Activated naive CD4-positive, alpha-beta T cell treated with anti-CD3 and anti-CD28 coated beads, Interleukin-2, amount 10 ng/mL, durations not matched to agents 7 days and 5 days (primary cell): ENCODE measurements around the gene SPIRE1.
"Not testable (repeated sequence)": the region's sequence is repeated elsewhere in the genome, so short reads cannot be mapped to it uniquely, and the experiment has no call there.

Experiments used
- CTCF ChIA-PET: fragments of 350-600 bp; sonication (Branson Sonifier 250); formaldehyde crosslinking; loops from one replicate; lab custom pipeline; 2021; ENCODE audit warnings: antibody characterized with exemption; lab: Charles Lee
- DNase-seq: peaks from one replicate; pipeline ENCODE4 v3.0.0-alpha.2; 2020
- H3K27ac Mint-ChIP-seq: one replicate; pipeline ENCODE4 v1.8.0; 2021; ENCODE audit warnings: mild to moderate bottlenecking, moderate library complexity, mixed read lengths
- H3K27me3 Mint-ChIP-seq: one replicate; pipeline ENCODE4 v1.8.0; 2021; ENCODE audit warnings: mild to moderate bottlenecking, mixed read lengths
- H3K36me3 Mint-ChIP-seq: one replicate; pipeline ENCODE4 v1.8.0; 2021; ENCODE audit warnings: mixed read lengths
- H3K4me1 Mint-ChIP-seq: one replicate; pipeline ENCODE4 v1.8.0; 2021; ENCODE audit warnings: mixed read lengths
- H3K4me3 Mint-ChIP-seq: one replicate; pipeline ENCODE4 v1.8.0; 2021; ENCODE audit warnings: mild to moderate bottlenecking, moderate library complexity, mixed read lengths
- H3K9me3 Mint-ChIP-seq: one replicate; pipeline ENCODE4 v1.8.0; 2021; ENCODE audit warnings: mixed read lengths

SPIRE1 gene

DNA sequence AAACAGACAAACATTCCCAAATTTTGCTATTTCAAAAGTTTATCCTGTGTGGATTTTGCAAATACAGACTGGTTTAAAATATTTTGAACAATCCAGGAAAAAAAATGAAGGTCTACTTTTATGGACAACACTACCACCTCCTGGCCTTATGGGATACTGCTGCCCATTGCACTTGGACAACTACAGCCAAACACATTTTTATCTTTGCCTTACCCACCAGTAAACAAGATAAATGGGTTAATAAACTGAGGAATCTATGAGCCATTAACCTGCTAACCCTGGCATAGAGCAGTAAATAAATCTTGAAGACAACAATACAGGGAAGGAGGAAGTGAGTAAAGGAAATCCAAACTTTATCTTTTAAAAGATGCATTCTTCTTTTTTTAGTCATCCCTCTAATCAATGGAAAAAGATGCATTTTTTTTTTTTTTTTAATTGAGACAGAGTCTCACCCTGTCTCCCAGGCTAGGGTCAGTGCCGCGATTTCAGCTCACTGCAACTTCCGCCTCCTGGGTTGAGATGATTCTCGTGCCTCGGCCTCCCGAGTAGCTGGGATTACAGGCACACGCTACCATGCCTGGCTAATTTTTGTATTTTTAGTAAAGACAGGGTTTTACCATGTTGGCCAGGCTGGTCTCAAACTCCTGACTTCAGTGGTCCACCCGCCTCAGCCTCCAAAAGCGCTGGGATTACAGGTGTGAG is 2.1 kb upstream of the SPIRE1 start:
- H3K27ac Mint-ChIP-seq, result no peak overlapping the region
- peaks cover 31% of the 10 kb centered on the region for H3K27me3 Mint-ChIP-seq
- peaks cover 13% of the 10 kb centered on the region for H3K4me1 Mint-ChIP-seq
- H3K36me3 Mint-ChIP-seq, result peaks cover 7% of the 10 kb centered on the region
- DNase-seq, result peak; percentile 61
- CTCF ChIA-PET, result interaction anchor here (0.7 to 2.4 kb wide), 9 partner anchors 48 to 333 kb away, joined by 3 to 29 read pairs (median 4); no protein-coding TSS in a partner anchor
- H3K4me3 Mint-ChIP-seq, result no peak overlapping the region
- H3K9me3 Mint-ChIP-seq, result no peaks in the 10 kb centered on the region

DNA sequence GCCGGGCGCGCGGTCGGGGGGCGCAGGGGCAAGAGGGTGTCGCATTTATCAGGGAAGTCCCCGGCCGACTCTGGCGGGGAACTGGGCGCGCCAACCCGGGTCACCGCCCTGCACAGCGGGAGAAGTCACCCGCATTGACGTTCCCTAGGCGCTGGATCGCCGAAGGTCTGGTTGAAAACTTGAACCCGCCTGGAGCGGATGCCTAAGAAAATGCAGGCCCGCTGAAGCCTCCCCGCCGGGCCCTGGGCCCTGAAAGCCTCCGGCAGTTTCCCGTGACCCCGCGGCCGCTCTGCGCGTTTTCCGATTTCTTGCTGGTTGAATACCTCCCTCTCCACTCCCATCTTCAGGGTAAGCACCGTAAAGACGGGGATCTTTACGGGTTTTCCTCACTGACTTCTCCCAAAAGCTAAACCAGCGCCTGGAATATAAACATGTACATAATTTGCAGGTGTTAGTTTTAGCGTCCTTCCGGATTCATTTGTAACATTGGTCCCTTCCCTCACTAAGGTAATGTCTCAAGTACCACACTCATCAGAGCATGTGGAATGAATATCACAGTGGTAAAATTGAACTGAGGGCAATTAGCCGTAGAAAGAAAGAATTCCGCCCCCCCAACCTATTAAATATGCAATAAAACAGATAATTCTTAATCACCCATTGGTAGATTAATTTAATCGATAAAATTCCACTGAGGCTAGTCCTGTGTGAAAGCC is 675 bp upstream of the SPIRE1 start:
- peaks cover 16% of the 10 kb centered on the region for H3K4me1 Mint-ChIP-seq
- peaks cover 36% of the 10 kb centered on the region for H3K27me3 Mint-ChIP-seq
- peaks cover 7% of the 10 kb centered on the region for H3K36me3 Mint-ChIP-seq
- peak overlapping the region; percentile 74 for H3K4me3 Mint-ChIP-seq
- CTCF ChIA-PET, result interaction anchor here (1.2 to 2.4 kb wide), 4 partner anchors 114 to 276 kb away, joined by 3 to 29 read pairs (median 4); no protein-coding TSS in a partner anchor
- H3K27ac Mint-ChIP-seq, result no peak overlapping the region
- DNase-seq, result peak; percentile 30
- H3K9me3 Mint-ChIP-seq, result no peaks in the 10 kb centered on the region

DNA sequence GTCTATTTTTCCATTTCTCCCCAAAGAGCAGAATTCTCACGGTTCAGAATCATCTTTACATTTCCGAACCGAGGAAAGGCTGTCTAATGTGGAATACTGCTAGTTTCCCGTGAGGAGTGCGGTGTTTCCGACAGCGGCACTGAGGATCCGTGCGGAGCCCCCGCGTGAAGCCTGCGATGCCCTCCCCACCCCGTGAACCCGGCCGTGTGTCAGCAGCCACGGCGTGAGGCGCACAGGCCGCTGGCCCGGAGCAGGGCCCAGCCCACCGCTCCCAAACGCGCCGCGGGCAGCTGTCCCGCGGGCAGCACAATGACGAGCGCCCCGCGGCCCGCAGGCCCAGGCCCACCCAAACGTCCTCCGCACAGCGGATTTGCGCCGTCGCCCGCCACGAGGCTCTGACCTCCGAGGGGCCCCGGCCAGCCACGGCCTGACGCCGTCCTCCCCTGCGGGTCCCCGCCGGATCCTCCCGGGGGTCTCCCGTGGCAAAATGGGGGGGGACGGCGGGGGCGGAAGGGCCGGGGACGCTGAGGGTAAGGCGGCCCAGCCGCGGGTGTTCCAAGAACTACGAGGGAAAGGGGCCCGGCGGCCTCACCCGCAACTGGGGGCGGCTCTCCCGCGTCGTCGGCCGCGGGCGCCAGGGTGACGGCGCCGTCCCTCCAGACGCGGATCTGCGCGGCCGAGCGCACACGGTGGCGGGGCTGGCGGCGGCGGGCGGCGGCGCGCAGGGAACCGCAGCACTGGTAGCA is 796 bp downstream of the SPIRE1 start:
- no peak overlapping the region for H3K27ac Mint-ChIP-seq

DNA sequence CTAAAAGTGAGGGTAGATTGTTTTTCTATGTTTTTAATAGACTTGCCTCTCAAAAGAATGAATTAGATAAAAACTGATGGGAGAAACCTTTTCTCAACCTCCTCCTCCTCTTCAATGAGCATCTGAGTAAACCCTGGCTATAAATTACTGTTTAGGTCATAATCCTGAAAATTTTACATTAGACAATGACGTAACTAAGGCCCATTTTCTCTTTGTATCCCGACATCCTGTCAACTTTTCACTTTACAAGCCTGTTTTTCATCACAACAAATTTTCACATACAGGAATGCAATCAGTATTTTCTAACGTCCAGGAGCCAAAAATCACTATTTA is 1.3 kb downstream of the SPIRE1 start:
- CTCF ChIA-PET, result no interaction called here
- no peak for DNase-seq

More for the DNA sequence above, 796 bp downstream of the SPIRE1 start:
- Mint-ChIP-seq H3K36me3 (peaks cover 7% of the 10 kb centered on the region), H3K9me3 (no peaks in the 10 kb centered on the region), H3K4me1 (peaks cover 25% of the 10 kb centered on the region), H3K27me3 (peaks cover 36% of the 10 kb centered on the region), H3K4me3 (peak overlapping the region; percentile 73)
- CTCF ChIA-PET, result no interaction called here
- DNase-seq, result peak; percentile 32

DNA sequence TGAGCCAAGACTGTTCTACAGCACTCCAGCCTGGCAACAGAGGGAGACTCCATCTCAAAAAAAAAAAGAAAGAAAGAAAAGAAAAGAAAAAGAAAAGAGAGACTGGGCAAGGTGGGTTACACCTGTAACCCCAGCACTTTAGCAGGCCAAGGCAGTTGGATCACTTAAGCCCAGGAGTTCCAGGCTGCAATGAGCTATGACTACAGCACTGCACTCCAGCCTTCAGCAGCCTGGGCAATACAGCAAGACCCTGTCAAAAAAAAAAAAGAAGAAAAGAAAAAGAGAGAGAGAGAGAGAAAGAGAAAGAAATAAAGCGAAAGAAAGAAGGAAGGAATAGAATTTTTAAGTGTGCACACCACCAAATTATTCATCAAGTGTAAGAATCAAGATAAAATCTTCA is 2.9 kb downstream of the SPIRE1 start:
- no peak overlapping the region for H3K27ac Mint-ChIP-seq

More for the DNA sequence above, 1.3 kb downstream of the SPIRE1 start:
- H3K4me3 Mint-ChIP-seq, result peak overlapping the region; percentile 73
- H3K27ac Mint-ChIP-seq, result no peak overlapping the region
- peaks cover 25% of the 10 kb centered on the region for H3K4me1 Mint-ChIP-seq
- no peaks in the 10 kb centered on the region for H3K9me3 Mint-ChIP-seq
- H3K27me3 Mint-ChIP-seq, result peaks cover 39% of the 10 kb centered on the region
- H3K36me3 Mint-ChIP-seq, result peaks cover 7% of the 10 kb centered on the region

DNA sequence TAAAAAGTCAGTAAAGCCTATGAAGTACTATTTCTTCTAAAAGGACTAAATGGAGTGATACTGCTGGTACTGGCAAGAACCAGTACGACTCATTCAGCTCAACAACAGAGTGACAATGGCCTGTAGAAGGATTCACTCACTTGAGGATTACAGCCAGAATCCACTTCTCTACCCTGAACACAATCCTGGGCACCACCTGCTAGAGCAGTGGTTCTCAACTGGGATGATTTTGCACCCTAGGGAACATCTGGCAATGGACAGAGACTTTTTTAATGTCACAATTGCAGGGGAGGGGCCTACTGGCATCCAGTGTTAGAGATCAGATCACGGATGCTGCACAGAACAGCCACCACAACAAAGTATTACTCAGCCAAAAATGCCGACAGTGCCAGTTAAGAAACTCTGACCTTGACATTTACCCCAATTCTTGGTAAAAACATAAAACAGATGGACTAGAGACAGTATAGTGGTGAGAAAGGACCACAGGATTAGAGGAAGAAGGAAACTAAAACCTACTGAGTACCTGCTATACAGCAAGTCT is 5.0 kb downstream of the SPIRE1 start:
- CTCF ChIA-PET, result no interaction called here
- H3K4me1 Mint-ChIP-seq, result peaks cover 21% of the 10 kb centered on the region
- peaks cover 32% of the 10 kb centered on the region for H3K27me3 Mint-ChIP-seq
- no peaks in the 10 kb centered on the region for H3K9me3 Mint-ChIP-seq
- H3K27ac Mint-ChIP-seq, result peak overlapping the region; percentile 13
- no peak overlapping the region for H3K4me3 Mint-ChIP-seq
- DNase-seq, result peak; percentile 23
- peaks cover 7% of the 10 kb centered on the region for H3K36me3 Mint-ChIP-seq

More for the DNA sequence above, 2.9 kb downstream of the SPIRE1 start:
- H3K4me1 Mint-ChIP-seq, result peaks cover 25% of the 10 kb centered on the region
- CTCF ChIA-PET, result no interaction called here
- peaks cover 43% of the 10 kb centered on the region for H3K27me3 Mint-ChIP-seq
- H3K4me3 Mint-ChIP-seq, result no peak overlapping the region
- peaks cover 7% of the 10 kb centered on the region for H3K36me3 Mint-ChIP-seq
- no peak for DNase-seq
- no peaks in the 10 kb centered on the region for H3K9me3 Mint-ChIP-seq

DNA sequence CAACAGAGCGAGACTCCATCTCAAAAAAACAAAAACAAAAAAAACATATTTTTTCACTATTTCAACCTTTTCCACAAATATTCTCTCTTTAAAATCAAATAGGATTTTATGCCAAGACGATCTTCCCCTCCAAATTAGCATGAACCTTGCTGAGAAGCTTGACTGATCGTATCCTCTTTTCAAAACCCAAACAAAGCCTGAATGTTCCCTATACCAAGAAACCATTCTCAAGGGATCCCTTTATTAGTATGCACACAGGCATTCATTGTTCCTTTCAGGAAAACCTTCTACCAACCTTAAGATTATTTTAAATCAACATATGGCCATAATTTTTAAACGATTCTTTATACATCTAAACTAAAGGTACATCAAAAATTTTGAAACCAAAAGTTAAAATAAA is 6.3 kb downstream of the SPIRE1 start:
- CTCF ChIA-PET, result no interaction called here
- Mint-ChIP-seq H3K4me3 (no peak overlapping the region), H3K4me1 (peaks cover 18% of the 10 kb centered on the region), H3K27me3 (peaks cover 30% of the 10 kb centered on the region), H3K36me3 (peaks cover 5% of the 10 kb centered on the region), H3K9me3 (no peaks in the 10 kb centered on the region), H3K27ac (no peak overlapping the region)
- no peak for DNase-seq

DNA sequence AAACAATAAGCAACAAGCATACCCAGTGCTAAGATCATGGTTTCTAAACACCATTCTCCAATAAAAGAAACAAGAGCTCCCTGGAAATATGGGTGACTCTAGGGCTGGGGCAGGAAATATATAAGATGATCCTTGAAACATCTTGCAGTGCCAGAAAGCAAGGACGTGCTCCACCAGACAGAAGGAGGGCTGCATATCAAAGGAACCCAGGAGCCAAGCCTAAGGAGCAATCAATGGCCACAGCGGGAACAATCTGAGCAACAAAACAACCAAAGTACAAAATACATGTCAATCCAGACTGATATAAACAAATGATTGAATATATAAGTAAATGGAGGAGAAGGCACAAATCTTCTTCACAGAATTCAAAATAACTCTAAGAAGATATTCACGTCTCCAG is 10.1 kb downstream of the SPIRE1 start:
- Mint-ChIP-seq H3K4me1 (peaks cover under 1% of the 10 kb centered on the region), H3K27ac (no peak overlapping the region), H3K4me3 (no peak overlapping the region), H3K36me3 (no peaks in the 10 kb centered on the region), H3K27me3 (peaks cover 27% of the 10 kb centered on the region), H3K9me3 (no peaks in the 10 kb centered on the region)
- DNase-seq, result no peak
- CTCF ChIA-PET, result no interaction called here

DNA sequence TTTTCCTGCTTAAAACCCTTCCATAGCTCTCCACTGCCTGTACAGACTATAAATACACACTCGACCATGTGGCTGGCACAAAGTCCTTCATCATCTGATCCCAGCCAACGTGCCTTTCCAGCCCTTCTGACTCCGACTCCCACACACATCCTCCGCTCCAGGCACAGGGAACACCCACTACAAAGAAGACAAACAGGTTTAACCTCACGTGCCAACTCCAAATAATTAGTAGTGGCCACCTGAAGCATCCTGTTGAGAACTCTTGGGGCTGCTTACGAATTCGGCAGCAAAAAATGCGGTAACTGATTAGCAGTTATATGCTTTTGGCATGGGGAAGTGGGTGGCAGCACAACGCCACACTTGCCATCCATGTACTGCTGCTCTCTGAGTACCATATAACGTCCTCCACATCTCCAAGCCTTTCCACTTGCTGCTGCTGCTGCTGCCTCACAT is 12.1 kb downstream of the SPIRE1 start:
- no peaks in the 10 kb centered on the region for H3K9me3 Mint-ChIP-seq
- no peaks in the 10 kb centered on the region for H3K4me1 Mint-ChIP-seq
- CTCF ChIA-PET, result no interaction called here
- no peak overlapping the region for H3K4me3 Mint-ChIP-seq
- peaks cover 27% of the 10 kb centered on the region for H3K27me3 Mint-ChIP-seq
- DNase-seq, result no peak
- no peak overlapping the region for H3K27ac Mint-ChIP-seq
- no peaks in the 10 kb centered on the region for H3K36me3 Mint-ChIP-seq

DNA sequence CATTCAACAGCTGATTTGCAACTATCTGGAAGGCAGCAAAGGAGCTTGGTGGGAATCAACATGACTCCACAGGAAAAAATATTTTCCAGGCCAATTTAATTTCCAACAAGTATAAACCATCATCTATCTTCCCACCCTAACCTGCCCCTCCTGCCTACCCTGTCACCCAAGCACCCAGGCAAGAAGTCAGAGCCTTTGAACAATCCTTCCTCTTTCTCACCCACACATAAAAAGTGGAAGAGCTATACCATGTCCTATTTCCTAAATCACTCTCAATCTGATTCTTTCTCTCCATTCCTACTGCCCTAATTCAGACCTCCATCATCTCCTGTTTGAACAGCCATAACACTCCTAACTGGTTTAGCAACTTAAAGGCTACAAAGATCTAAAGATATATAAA is 12.7 kb downstream of the SPIRE1 start:
- H3K4me3 Mint-ChIP-seq, result no peak overlapping the region
- no peaks in the 10 kb centered on the region for H3K4me1 Mint-ChIP-seq
- CTCF ChIA-PET, result interaction anchor here (0.6 kb wide), 1 partner anchor 48 kb away, joined by 3 read pairs; no protein-coding TSS in a partner anchor
- H3K36me3 Mint-ChIP-seq, result no peaks in the 10 kb centered on the region
- H3K27me3 Mint-ChIP-seq, result peaks cover 29% of the 10 kb centered on the region
- no peak overlapping the region for H3K27ac Mint-ChIP-seq
- no peak for DNase-seq
- no peaks in the 10 kb centered on the region for H3K9me3 Mint-ChIP-seq

DNA sequence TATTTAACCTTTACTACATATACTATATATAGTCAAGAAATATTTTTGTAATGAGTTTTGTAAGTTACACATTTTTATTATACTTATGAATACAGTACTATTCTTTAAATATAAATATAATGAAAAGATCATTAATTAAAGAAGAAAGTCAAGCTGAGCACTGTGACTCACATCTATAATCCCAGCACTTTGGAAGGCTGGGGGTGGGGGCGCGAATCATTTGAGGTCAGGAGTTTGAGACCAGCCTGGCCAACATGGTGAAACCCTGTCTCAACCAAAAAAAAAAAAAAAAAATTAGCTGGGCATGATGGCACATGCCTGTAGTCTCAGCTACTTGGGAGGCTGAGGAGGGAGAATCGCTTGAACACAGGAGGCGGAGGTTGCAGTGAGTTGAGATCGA is 14.2 kb downstream of the SPIRE1 start:
- not testable (repeated sequence) for H3K36me3 Mint-ChIP-seq, DNase-seq, H3K27ac Mint-ChIP-seq, H3K4me1 Mint-ChIP-seq, H3K4me3 Mint-ChIP-seq, H3K9me3 Mint-ChIP-seq
- CTCF ChIA-PET, result interaction anchor here (0.7 to 0.9 kb wide), 2 partner anchors 73 to 482 kb away, joined by 3 read pairs; no protein-coding TSS in a partner anchor
- H3K27me3 Mint-ChIP-seq, result peaks cover 29% of the 10 kb centered on the region

DNA sequence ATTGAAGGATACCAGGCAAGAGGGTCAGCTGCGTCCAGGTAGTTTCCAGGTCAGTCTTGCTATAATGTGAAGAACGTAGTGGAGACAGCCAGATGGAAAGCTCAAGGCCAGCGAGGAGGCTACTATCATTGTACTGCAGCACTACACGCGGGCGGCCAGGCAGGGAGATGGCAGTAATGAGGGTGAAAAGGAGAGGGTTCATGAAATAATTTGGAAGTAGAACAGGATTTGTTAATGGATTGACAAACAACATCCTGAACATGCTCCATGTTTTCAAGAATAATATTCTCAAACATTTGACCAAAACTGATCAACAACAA is 17.1 kb downstream of the SPIRE1 start:
- no peak for DNase-seq
- CTCF ChIA-PET, result no interaction called here
- no peaks in the 10 kb centered on the region for H3K36me3 Mint-ChIP-seq
- no peak overlapping the region for H3K27ac Mint-ChIP-seq
- peaks cover 29% of the 10 kb centered on the region for H3K27me3 Mint-ChIP-seq
- no peaks in the 10 kb centered on the region for H3K9me3 Mint-ChIP-seq
- no peaks in the 10 kb centered on the region for H3K4me1 Mint-ChIP-seq
- no peak overlapping the region for H3K4me3 Mint-ChIP-seq

DNA sequence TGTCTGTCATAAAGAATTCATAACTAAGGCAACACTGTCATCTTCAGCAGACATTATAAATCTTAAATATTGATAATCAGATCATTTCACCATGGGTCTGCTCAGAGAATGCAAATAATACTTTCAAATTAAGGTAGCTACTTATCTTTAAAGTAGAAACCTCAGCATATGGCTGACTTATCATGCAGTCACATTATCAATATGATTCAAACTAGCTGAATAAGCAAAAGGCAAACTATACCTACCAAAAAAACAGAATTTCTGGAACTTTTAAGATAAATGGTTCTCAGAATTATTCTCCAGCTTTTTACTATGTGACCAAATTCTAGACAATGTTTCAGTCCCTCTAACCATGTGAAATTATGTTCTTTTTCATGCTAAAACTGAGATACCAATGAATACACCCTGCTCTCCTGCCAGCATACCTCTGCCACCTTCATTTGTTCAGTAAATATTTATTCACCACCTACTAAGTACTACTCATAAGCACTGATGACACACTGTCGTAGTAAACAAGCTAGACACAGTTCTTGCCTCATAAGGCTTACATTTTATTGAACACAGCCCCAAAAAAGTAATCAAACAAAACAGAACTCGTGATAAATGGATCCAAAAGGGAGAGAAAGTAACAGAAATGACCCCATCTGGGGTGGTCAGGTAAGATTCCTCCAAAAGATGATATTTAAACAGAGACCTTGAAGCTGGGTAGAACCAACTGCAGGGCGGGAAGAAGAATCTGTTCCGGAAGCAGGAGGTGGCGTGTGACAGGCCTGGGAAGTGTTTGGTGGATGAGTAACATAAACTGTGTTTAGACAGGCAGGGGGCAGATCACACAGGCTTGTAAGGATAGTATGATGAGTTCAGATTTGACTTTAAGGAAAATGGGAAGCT is 17.7 kb downstream of the SPIRE1 start:
- peaks cover 23% of the 10 kb centered on the region for H3K27me3 Mint-ChIP-seq
- no peak for DNase-seq
- H3K36me3 Mint-ChIP-seq, result no peaks in the 10 kb centered on the region
- H3K4me1 Mint-ChIP-seq, result no peaks in the 10 kb centered on the region
- no peaks in the 10 kb centered on the region for H3K9me3 Mint-ChIP-seq
- CTCF ChIA-PET, result no interaction called here
- no peak overlapping the region for H3K4me3 Mint-ChIP-seq
- no peak overlapping the region for H3K27ac Mint-ChIP-seq
